Parathyroid adenoma (tissue), 2 donors: ENCODE measurements around the gene LNPK.
"Not testable (repeated sequence)": the region's sequence is repeated elsewhere in the genome, so short reads cannot be mapped to it uniquely, and the experiment has no call there.

Experiments used
- H2AFZ ChIP-seq: fragments of 300-600 bp; sonication (generic); one replicate; pipeline ENCODE4 v1.7.0; 2017; ENCODE audit warnings: antibody characterized with exemption, mild to moderate bottlenecking
- H3K27ac ChIP-seq: fragments of 300-600 bp; sonication (generic); one replicate; pipeline ENCODE4 v1.7.0; 2017
- H3K27me3 ChIP-seq: fragments of 300-600 bp; sonication (generic); one replicate; pipeline ENCODE4 v1.7.0; 2017; ENCODE audit warnings: low read length; ENCODE audit not compliant: control insufficient read depth, insufficient read depth
- H3K36me3 ChIP-seq: fragments of 300-600 bp; sonication (generic); one replicate; pipeline ENCODE4 v1.7.0; 2017; ENCODE audit warnings: low read length; ENCODE audit not compliant: control insufficient read depth, insufficient read depth
- H3K4me1 ChIP-seq: fragments of 300-600 bp; sonication (generic); one replicate; pipeline ENCODE4 v1.7.0; 2017; ENCODE audit warnings: control low read depth
- H3K4me2 ChIP-seq: fragments of 300-600 bp; sonication (generic); one replicate; pipeline ENCODE4 v1.7.0; 2017; ENCODE audit warnings: low read length
- H3K4me3 ChIP-seq: fragments of 300-600 bp; sonication (generic); one replicate; pipeline ENCODE4 v1.7.0; 2017; ENCODE audit warnings: low read depth, low read length
- H3K79me2 ChIP-seq: fragments of 300-600 bp; sonication (generic); one replicate; pipeline ENCODE4 v1.7.0; 2017; ENCODE audit warnings: control low read depth
- H3K9ac ChIP-seq: fragments of 300-600 bp; sonication (generic); one replicate; pipeline ENCODE4 v1.7.0; 2017; ENCODE audit warnings: mild to moderate bottlenecking
- H3K9me3 ChIP-seq: fragments of 300-600 bp; sonication (generic); one replicate; pipeline ENCODE4 v1.7.0; 2017; ENCODE audit warnings: low read length; ENCODE audit not compliant: control insufficient read depth
- TF ChIP-seq, protein P1 (sequence below): fragments of 300-600 bp; sonication (generic); IDR thresholded peaks from one replicate; pipeline ENCODE4 v1.7.0; 2017; ENCODE audit warnings: antibody characterized with exemption, mild to moderate bottlenecking
- donor health status: primary hyperparathyroidism.

The LNPK gene

DNA sequence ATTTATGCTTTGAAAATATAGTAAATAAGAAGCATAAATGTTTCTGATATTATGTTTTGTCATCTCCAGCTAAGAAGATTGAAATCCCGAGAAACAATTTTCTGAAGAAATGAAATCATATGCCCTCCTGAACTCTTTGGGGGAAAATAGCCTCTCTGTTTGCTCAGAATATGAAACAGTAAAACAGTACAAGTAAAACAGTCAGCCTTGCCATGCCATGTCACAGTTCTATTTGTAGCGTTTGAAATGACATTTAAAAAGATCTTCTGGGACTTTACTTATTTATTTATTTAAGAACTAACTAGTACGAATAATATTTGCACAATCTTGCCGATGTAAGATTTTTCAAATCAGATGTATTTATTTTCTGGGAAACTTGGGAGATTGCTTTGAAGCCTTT lies 98.0 kb downstream of the LNPK start:
- no peak overlapping the region for H3K9ac ChIP-seq
- H3K9me3 ChIP-seq = no peaks in the 10 kb centered on the region
- no peak overlapping the region for H2AFZ ChIP-seq
- no peak overlapping the region for H3K4me2 ChIP-seq
- H3K27me3 ChIP-seq = no peaks in the 10 kb centered on the region
- H3K36me3 ChIP-seq = no peaks in the 10 kb centered on the region
- H3K27ac ChIP-seq = no peak overlapping the region
- H3K79me2 ChIP-seq = no peaks in the 10 kb centered on the region
- TF ChIP-seq, protein P1, sequence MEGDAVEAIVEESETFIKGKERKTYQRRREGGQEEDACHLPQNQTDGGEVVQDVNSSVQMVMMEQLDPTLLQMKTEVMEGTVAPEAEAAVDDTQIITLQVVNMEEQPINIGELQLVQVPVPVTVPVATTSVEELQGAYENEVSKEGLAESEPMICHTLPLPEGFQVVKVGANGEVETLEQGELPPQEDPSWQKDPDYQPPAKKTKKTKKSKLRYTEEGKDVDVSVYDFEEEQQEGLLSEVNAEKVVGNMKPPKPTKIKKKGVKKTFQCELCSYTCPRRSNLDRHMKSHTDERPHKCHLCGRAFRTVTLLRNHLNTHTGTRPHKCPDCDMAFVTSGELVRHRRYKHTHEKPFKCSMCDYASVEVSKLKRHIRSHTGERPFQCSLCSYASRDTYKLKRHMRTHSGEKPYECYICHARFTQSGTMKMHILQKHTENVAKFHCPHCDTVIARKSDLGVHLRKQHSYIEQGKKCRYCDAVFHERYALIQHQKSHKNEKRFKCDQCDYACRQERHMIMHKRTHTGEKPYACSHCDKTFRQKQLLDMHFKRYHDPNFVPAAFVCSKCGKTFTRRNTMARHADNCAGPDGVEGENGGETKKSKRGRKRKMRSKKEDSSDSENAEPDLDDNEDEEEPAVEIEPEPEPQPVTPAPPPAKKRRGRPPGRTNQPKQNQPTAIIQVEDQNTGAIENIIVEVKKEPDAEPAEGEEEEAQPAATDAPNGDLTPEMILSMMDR = no peak
- no peaks in the 10 kb centered on the region for H3K4me1 ChIP-seq
- H3K4me3 ChIP-seq = no peak overlapping the region

DNA sequence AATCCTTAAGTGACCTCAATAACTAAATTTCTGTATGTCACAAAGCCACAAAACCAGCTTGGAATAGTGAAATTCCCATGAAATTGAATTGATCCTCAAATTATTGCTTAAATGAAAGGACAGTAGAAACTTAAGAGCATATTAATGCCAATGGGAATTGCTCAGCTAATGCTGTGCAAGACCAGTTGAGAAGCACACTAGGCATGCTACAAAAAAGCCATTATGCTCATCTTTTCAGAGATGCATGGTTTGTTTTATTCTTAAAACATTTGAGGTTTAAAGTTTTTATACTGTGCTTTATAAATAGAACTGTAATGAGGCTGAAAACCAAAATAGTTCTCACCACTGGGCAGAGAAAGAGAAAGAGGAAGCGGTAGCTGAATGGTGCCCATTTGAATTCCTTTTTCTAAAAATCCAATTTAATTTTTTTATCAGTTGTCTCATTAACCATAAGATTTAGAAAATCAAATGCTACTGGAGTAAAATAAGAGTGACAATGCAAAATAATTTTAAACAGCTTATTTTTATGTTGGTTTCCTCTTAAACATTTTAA lies 98.6 kb downstream of the LNPK start:
- TF ChIP-seq, protein P1 = no peak
- no peak overlapping the region for H2AFZ ChIP-seq
- no peaks in the 10 kb centered on the region for H3K9me3 ChIP-seq
- H3K4me2 ChIP-seq = no peak overlapping the region
- H3K36me3 ChIP-seq = no peaks in the 10 kb centered on the region
- H3K27ac ChIP-seq = no peak overlapping the region
- no peaks in the 10 kb centered on the region for H3K79me2 ChIP-seq
- H3K4me3 ChIP-seq = no peak overlapping the region
- H3K27me3 ChIP-seq = no peaks in the 10 kb centered on the region
- no peaks in the 10 kb centered on the region for H3K4me1 ChIP-seq
- H3K9ac ChIP-seq = no peak overlapping the region

DNA sequence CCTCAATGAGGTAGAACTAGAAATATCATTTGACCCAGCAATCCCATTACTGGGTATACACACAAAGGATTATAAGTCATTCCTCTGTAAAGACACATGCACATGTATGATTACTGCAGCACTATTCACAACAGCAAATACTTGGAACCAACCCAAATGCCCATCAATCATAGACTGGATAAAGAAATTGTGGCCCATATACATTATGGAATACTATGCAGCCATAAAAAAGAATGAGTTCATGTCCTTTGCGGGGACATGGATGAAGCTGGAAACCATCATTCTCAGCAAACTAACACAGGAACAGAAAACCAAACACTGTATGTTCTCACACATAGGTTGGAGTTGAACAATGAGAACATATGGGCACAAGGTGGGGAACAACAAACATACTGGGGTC lies 106.1 kb downstream of the LNPK start:
- H3K36me3 ChIP-seq, H3K27ac ChIP-seq, H2AFZ ChIP-seq, H3K4me2 ChIP-seq, H3K4me3 ChIP-seq, H3K9ac ChIP-seq, H3K79me2 ChIP-seq, H3K4me1 ChIP-seq, H3K9me3 ChIP-seq, H3K27me3 ChIP-seq: not testable (repeated sequence)

DNA sequence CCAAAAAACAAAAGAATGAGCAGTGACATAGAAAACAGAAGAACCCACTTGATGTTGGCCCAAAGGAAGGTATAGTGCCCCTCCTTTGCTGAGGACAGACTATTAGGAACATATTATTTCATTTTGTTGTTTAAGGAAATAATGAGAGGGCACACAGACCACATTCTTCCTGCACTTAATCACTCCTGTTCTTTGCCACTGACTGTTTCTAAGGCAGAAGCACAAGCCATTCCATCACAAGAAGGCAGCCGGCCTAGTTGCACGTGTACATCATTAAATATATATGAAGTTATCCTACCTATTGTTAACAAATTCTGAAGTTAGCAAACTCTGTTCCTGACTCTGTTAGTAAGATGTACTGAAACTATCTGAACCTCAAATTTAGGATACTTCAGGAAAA lies 110.0 kb downstream of the LNPK start:
- H3K79me2 ChIP-seq = no peaks in the 10 kb centered on the region
- peaks cover 10% of the 10 kb centered on the region for H3K4me1 ChIP-seq

DNA sequence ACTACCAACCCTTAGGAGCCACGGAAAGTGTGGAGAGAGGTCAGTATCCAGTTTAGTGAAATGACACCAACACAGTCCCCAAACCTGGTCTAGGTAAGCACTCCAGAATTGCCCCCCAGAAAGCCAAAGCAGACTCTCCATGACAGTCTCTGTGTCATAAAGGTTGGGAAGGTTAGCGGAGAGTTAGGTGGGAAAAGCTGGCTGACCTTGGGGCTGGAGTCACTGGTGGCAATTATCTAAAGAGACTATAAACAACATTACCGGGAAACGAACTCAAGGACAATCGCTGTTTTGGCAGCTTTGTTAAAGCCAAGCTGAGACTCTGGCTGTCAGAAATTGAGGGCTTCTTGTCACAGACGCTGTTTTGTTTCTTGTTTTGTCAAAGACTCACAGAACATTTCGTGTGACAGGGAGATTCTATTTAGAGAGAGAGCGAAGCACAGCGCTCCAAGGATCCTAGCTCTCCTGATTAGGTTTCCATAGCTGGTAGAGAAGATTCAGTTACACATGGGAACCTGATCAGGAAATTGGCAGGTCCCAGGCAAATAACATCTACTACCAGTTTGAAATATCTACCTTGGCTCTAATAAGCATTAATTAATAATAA lies 111.3 kb downstream of the LNPK start:
- Histone ChIP-seq H3K4me3 (no peak overlapping the region), H3K36me3 (no peaks in the 10 kb centered on the region), H3K4me2 (no peak overlapping the region), H2AFZ (no peak overlapping the region), H3K27me3 (no peaks in the 10 kb centered on the region), H3K9me3 (no peaks in the 10 kb centered on the region), H3K4me1 (peaks cover 10% of the 10 kb centered on the region), H3K79me2 (no peaks in the 10 kb centered on the region), H3K9ac (no peak overlapping the region), H3K27ac (no peak overlapping the region)
- TF ChIP-seq, protein P1 = no peak

More for the DNA sequence above, 110.0 kb downstream of the LNPK start:
- no peaks in the 10 kb centered on the region for H3K9me3 ChIP-seq
- no peaks in the 10 kb centered on the region for H3K36me3 ChIP-seq
- H3K4me2 ChIP-seq = no peak overlapping the region
- no peak overlapping the region for H3K4me3 ChIP-seq
- H2AFZ ChIP-seq = no peak overlapping the region
- no peak overlapping the region for H3K9ac ChIP-seq
- H3K27me3 ChIP-seq = no peaks in the 10 kb centered on the region
- TF ChIP-seq, protein P1 = no peak
- H3K27ac ChIP-seq = no peak overlapping the region
